Trophoblast cell (in vitro differentiated cells and primary cell): ENCODE data around the gene HES1.
"Not testable (repeated sequence)": the region's sequence is repeated elsewhere in the genome, so short reads cannot be mapped to it uniquely, and the experiment has no call there.

Experiments
- DNase-seq, 2 donors: peaks; one replicate each; pipeline ENCODE4 v3.0.0-alpha.2; 2016
- H2AFZ ChIP-seq: 2 replicates; pipeline ENCODE4 v1.6.1; 2013; ENCODE audit warnings: low read length, moderate library complexity, mild to moderate bottlenecking; ENCODE audit not compliant: insufficient read depth, poor library complexity
- H2AK5ac ChIP-seq: 2 replicates; pipeline ENCODE4 v1.6.1; 2013; ENCODE audit warnings: mild to moderate bottlenecking, low read length
- H2BK120ac ChIP-seq: 2 replicates; pipeline ENCODE4 v1.6.1; 2013; ENCODE audit warnings: low read length, mild to moderate bottlenecking, moderate library complexity; ENCODE audit not compliant: insufficient read depth, poor library complexity
- H2BK12ac ChIP-seq: 2 replicates; pipeline ENCODE4 v1.6.1; 2013; ENCODE audit warnings: mild to moderate bottlenecking, low read length, moderate library complexity
- H2BK5ac ChIP-seq: 2 replicates; pipeline ENCODE4 v1.6.1; 2013; ENCODE audit warnings: low read length, low read depth, moderate library complexity, mild to moderate bottlenecking; ENCODE audit not compliant: poor library complexity
- H3K14ac ChIP-seq: 2 replicates; pipeline ENCODE4 v1.6.1; 2013; ENCODE audit warnings: mild to moderate bottlenecking, low read length
- H3K18ac ChIP-seq: 2 replicates; pipeline ENCODE4 v1.6.1; 2013; ENCODE audit warnings: mild to moderate bottlenecking, low read length
- H3K23ac ChIP-seq: 2 replicates; pipeline ENCODE4 v1.6.1; 2013; ENCODE audit warnings: low read length
- H3K27ac ChIP-seq: 2 replicates; pipeline ENCODE4 v1.5.1; 2013; ENCODE audit warnings: low read depth, mild to moderate bottlenecking, inconsistent platforms, low read length, moderate library complexity
- H3K27me3 ChIP-seq: 2 replicates; pipeline ENCODE4 v1.6.1; 2013; ENCODE audit warnings: inconsistent platforms, mild to moderate bottlenecking, low read length, moderate library complexity; ENCODE audit not compliant: insufficient read depth
- H3K36me3 ChIP-seq, 2 experiments: 1 replicate in 1 of 2; 2 replicates in 1 of 2; pipeline ENCODE4 v1.6.1; 2013; ENCODE audit warnings: low read length in 2 of 2, mild to moderate bottlenecking in 2 of 2, moderate library complexity in 1 of 2; ENCODE audit not compliant: insufficient read depth in 2 of 2, control insufficient read depth in 1 of 2
- H3K4ac ChIP-seq: 2 replicates; pipeline ENCODE4 v1.6.1; 2013; ENCODE audit warnings: low read depth, mild to moderate bottlenecking, low read length, moderate library complexity
- H3K4me1 ChIP-seq, 2 experiments: 1 replicate in 1 of 2; 2 replicates in 1 of 2; pipeline ENCODE4 v1.6.1; 2013; ENCODE audit warnings: low read length in 2 of 2, mild to moderate bottlenecking in 2 of 2, moderate library complexity in 1 of 2; ENCODE audit not compliant: insufficient read depth in 2 of 2, control insufficient read depth in 1 of 2
- H3K4me2 ChIP-seq: 2 replicates; pipeline ENCODE4 v1.6.1; 2013; ENCODE audit warnings: inconsistent platforms, mild to moderate bottlenecking, low read length, moderate library complexity
- H3K4me3 ChIP-seq: 2 replicates; pipeline ENCODE4 v1.5.1; 2013; ENCODE audit warnings: mild to moderate bottlenecking, low read depth, low read length, inconsistent platforms
- H3K79me1 ChIP-seq: one replicate; pipeline ENCODE4 v1.6.1; 2013; ENCODE audit warnings: low read length
- H3K79me2 ChIP-seq: 2 replicates; pipeline ENCODE4 v1.6.1; 2013; ENCODE audit warnings: low read length, mild to moderate bottlenecking; ENCODE audit not compliant: control insufficient read depth, insufficient read depth, poor library complexity
- H3K9ac ChIP-seq: 2 replicates; pipeline ENCODE4 v1.6.1; 2013; ENCODE audit warnings: mild to moderate bottlenecking, low read length
- H3K9me3 ChIP-seq: 2 replicates; pipeline ENCODE4 v1.6.1; 2013; ENCODE audit warnings: low read depth, mild to moderate bottlenecking, control low read depth, inconsistent platforms, low read length; ENCODE audit not compliant: insufficient read depth
- H4K12ac ChIP-seq: 2 replicates; pipeline ENCODE4 v1.6.1; 2013; ENCODE audit warnings: low read depth, mild to moderate bottlenecking, low read length, moderate library complexity
- H4K8ac ChIP-seq: 2 replicates; pipeline ENCODE4 v1.6.1; 2013; ENCODE audit warnings: low read depth, mild to moderate bottlenecking, low read length, moderate library complexity
- H4K91ac ChIP-seq: one replicate; pipeline ENCODE4 v1.6.1; 2013; ENCODE audit warnings: low read depth, mild to moderate bottlenecking, low read length, moderate library complexity
- WGBS: extraction: QIAGEN DNeasy Blood & Tissue Kit; methylation state at CpG from one replicate; pipeline ENCODE4 v1.1.7; 2013; ENCODE audit warnings: missing lambda C conversion rate; ENCODE audit not compliant: insufficient read length, insufficient coverage; ENCODE audit errors: extremely low coverage; 5-methylcytosine and 5-hydroxymethylcytosine counted together

HES1 gene

DNA sequence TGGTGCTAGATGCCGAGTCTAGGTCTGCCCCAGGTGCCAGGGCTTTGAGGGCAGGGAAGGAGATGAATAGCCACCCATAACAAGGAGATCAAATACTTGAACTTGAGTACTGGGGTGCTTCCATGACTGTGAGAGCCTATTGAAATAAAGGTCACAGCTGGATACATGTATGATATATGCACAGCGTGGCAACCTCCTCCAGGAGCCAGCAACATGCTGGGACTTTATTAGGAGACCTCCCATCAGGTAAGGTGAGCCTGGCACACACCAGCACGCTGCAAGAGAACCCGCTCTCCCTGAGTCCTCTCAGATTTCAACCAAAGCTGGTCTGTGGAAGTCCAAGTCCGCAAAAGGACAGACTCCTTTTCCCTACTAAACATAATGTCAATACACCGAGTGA, 10.5 kb upstream of the HES1 start:
- H3K36me3 ChIP-seq = no peaks in the 10 kb centered on the region
- no peak overlapping the region for H3K4ac ChIP-seq
- no peak overlapping the region for H2AFZ ChIP-seq
- H2BK12ac ChIP-seq = no peak overlapping the region
- WGBS = no CpG with 5 or more reads among the region's 6 CpGs
- no peaks in the 10 kb centered on the region for H3K27me3 ChIP-seq
- H2BK120ac ChIP-seq = no peak overlapping the region
- no peak overlapping the region for H3K27ac ChIP-seq
- H3K14ac ChIP-seq = no peak overlapping the region
- H3K4me2 ChIP-seq = no peak overlapping the region
- no peaks in the 10 kb centered on the region for H3K79me1 ChIP-seq
- no peaks in the 10 kb centered on the region for H3K79me2 ChIP-seq
- H2AK5ac ChIP-seq = no peak overlapping the region
- no peak for DNase-seq
- no peak overlapping the region for H4K12ac ChIP-seq
- no peak overlapping the region for H4K91ac ChIP-seq
- no peak overlapping the region for H3K4me3 ChIP-seq
- no peaks in the 10 kb centered on the region for H3K9me3 ChIP-seq
- peaks cover 0 to 3% of the 10 kb centered on the region in 2 experiments for H3K4me1 ChIP-seq
- no peak overlapping the region for H4K8ac ChIP-seq
- H2BK5ac ChIP-seq = no peak overlapping the region
- no peak overlapping the region for H3K9ac ChIP-seq
- no peak overlapping the region for H3K18ac ChIP-seq
- no peak overlapping the region for H3K23ac ChIP-seq

- no peak overlapping the region for H3K4me2 ChIP-seq
- H3K79me2 ChIP-seq = no peaks in the 10 kb centered on the region
- no peak overlapping the region for H4K8ac ChIP-seq
- no peaks in the 10 kb centered on the region for H3K9me3 ChIP-seq
- H3K23ac ChIP-seq = no peak overlapping the region
- no peak overlapping the region for H3K4me3 ChIP-seq
- H2BK5ac ChIP-seq = no peak overlapping the region
- DNase-seq = no peak
- no peak overlapping the region for H4K91ac ChIP-seq
- no peak overlapping the region for H3K18ac ChIP-seq
- no peak overlapping the region for H2AK5ac ChIP-seq
- H3K4me1 ChIP-seq = peaks cover 9 to 11% of the 10 kb centered on the region in 2 experiments
- H2BK12ac ChIP-seq = no peak overlapping the region
- WGBS = no CpG with 5 or more reads among the region's 9 CpGs
- no peak overlapping the region for H3K27ac ChIP-seq
- peaks cover under 1% of the 10 kb centered on the region for H3K79me1 ChIP-seq
- no peak overlapping the region for H2AFZ ChIP-seq
- no peak overlapping the region for H3K4ac ChIP-seq
- H2BK120ac ChIP-seq = no peak overlapping the region
- no peak overlapping the region for H3K9ac ChIP-seq
- H3K36me3 ChIP-seq = no peaks in the 10 kb centered on the region
- no peak overlapping the region for H3K14ac ChIP-seq
- no peak overlapping the region for H4K12ac ChIP-seq
- H3K27me3 ChIP-seq = no peaks in the 10 kb centered on the region
Observed at GRCh38 chr3:194126790-194127189, 9.2 kb upstream of the HES1 start.

GRCh38 chr3:194128202-194128918, 7.6 kb upstream of the HES1 start:
- no peaks in the 10 kb centered on the region for H3K27me3 ChIP-seq
- H2AFZ ChIP-seq = no peak overlapping the region
- H3K79me1 ChIP-seq = peaks cover 10% of the 10 kb centered on the region
- H2BK5ac ChIP-seq = no peak overlapping the region
- H3K36me3 ChIP-seq = no peaks in the 10 kb centered on the region
- H3K4me3 ChIP-seq = no peak overlapping the region
- WGBS = no CpG with 5 or more reads among the region's 12 CpGs
- no peaks in the 10 kb centered on the region for H3K9me3 ChIP-seq
- H3K23ac ChIP-seq = no peak overlapping the region
- H2BK12ac ChIP-seq = no peak overlapping the region
- DNase-seq = peak; percentile 26 to 71
- H4K8ac ChIP-seq = no peak overlapping the region
- no peaks in the 10 kb centered on the region for H3K79me2 ChIP-seq
- no peak overlapping the region for H2AK5ac ChIP-seq
- H3K27ac ChIP-seq = no peak overlapping the region
- no peak overlapping the region for H3K4ac ChIP-seq
- H3K18ac ChIP-seq = no peak overlapping the region
- H3K4me2 ChIP-seq = no peak overlapping the region
- no peak overlapping the region for H3K9ac ChIP-seq
- no peak overlapping the region for H4K91ac ChIP-seq
- H4K12ac ChIP-seq = no peak overlapping the region
- H2BK120ac ChIP-seq = no peak overlapping the region
- peaks cover 21 to 22% of the 10 kb centered on the region in 2 experiments for H3K4me1 ChIP-seq
- H3K14ac ChIP-seq = no peak overlapping the region

DNA sequence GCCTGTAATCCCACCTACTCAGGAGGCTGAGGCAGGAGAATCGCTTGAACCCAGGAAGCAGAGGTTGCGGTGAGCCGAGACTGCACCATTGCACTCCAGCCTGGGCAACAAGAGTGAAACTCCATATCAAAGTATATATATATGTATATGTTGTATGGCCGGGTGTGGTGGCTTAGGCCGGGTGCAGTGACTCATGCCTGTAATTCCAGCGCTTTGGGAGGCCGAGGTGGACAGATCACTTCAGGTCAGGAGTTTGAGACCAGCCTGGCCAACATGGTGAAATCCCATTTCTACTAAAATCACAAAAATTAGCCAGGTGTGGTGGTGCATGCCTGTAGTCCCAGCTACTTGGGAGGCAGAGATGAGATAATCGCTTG, 7.0 kb upstream of the HES1 start:
- not testable (repeated sequence) for H2BK5ac ChIP-seq, H4K91ac ChIP-seq, H3K27ac ChIP-seq, H3K23ac ChIP-seq, H3K18ac ChIP-seq, H4K12ac ChIP-seq, H2AFZ ChIP-seq, H3K4me2 ChIP-seq, H3K27me3 ChIP-seq, H3K9me3 ChIP-seq, H3K9ac ChIP-seq, H3K4me3 ChIP-seq, H3K14ac ChIP-seq, H2BK12ac ChIP-seq, H2AK5ac ChIP-seq, H3K79me2 ChIP-seq, H2BK120ac ChIP-seq, H3K4ac ChIP-seq, H4K8ac ChIP-seq, H3K36me3 ChIP-seq
- Histone ChIP-seq H3K4me1 (peaks cover 26% of the 10 kb centered on the region in 2 experiments), H3K79me1 (peaks cover 15% of the 10 kb centered on the region)
- DNase-seq = peak; percentile 11 to 34
- WGBS = no CpG with 5 or more reads among the region's 8 CpGs
